HFFc6 (cell line): ENCODE measurements around the gene HECTD4. TPM values are rescaled to one million over a fixed set of nuclear protein-coding genes. Genes with fewer than 3 reads are reported as not detected.

ENCODE experiments used
- DNase-seq: peaks from one replicate; pipeline ENCODE4 v3.0.0-alpha.2; 2018
- H3K27ac Mint-ChIP-seq: 2 replicates; pipeline ENCODE4 v1.8.0; 2020; ENCODE audit warnings: mild to moderate bottlenecking, mixed read lengths
- H3K27me3 Mint-ChIP-seq: 2 replicates; pipeline ENCODE4 v1.8.0; 2021; ENCODE audit warnings: mild to moderate bottlenecking, moderate library complexity, mixed read lengths; ENCODE audit not compliant: insufficient read depth
- H3K36me3 Mint-ChIP-seq: 2 replicates; pipeline ENCODE4 v1.8.0; 2021; ENCODE audit warnings: low read depth, mixed read lengths
- H3K4me1 Mint-ChIP-seq: 2 replicates; pipeline ENCODE4 v1.8.0; 2020; ENCODE audit warnings: low read depth, mixed read lengths
- H3K4me3 Mint-ChIP-seq: 2 replicates; pipeline ENCODE4 v1.8.0; 2020; ENCODE audit warnings: mild to moderate bottlenecking, moderate library complexity, mixed read lengths
- H3K9me3 Mint-ChIP-seq: 2 replicates; pipeline ENCODE4 v1.8.0; 2020; ENCODE audit warnings: mild to moderate bottlenecking, mixed read lengths
- long read RNA-seq: library from polyadenylated mRNA; unstranded; transcript quantifications from one replicate; pipeline ENCODE4 v2.0.0, GENCODE V29; 2019
- total RNA-seq, 6 experiments: library from RNA; stranded (reverse); fragmentation: NEBNext Ultra II Directional; extraction: Animal tissue kit (Norgen Biotek cat#: 25700); gene quantifications; 2 replicates in 1 of 6; 3 replicates in 5 of 6; pipeline ENCODE4 v1.2.3, GENCODE V29; 2021
- TF ChIP-seq, protein P1 (sequence below): fragments of 200-600 bp; sonication (generic); IDR thresholded peaks from 2 replicates; pipeline ENCODE4 v1.5.0; 2021; ENCODE audit warnings: antibody characterized with exemption, mild to moderate bottlenecking

Gene HECTD4, protein sequence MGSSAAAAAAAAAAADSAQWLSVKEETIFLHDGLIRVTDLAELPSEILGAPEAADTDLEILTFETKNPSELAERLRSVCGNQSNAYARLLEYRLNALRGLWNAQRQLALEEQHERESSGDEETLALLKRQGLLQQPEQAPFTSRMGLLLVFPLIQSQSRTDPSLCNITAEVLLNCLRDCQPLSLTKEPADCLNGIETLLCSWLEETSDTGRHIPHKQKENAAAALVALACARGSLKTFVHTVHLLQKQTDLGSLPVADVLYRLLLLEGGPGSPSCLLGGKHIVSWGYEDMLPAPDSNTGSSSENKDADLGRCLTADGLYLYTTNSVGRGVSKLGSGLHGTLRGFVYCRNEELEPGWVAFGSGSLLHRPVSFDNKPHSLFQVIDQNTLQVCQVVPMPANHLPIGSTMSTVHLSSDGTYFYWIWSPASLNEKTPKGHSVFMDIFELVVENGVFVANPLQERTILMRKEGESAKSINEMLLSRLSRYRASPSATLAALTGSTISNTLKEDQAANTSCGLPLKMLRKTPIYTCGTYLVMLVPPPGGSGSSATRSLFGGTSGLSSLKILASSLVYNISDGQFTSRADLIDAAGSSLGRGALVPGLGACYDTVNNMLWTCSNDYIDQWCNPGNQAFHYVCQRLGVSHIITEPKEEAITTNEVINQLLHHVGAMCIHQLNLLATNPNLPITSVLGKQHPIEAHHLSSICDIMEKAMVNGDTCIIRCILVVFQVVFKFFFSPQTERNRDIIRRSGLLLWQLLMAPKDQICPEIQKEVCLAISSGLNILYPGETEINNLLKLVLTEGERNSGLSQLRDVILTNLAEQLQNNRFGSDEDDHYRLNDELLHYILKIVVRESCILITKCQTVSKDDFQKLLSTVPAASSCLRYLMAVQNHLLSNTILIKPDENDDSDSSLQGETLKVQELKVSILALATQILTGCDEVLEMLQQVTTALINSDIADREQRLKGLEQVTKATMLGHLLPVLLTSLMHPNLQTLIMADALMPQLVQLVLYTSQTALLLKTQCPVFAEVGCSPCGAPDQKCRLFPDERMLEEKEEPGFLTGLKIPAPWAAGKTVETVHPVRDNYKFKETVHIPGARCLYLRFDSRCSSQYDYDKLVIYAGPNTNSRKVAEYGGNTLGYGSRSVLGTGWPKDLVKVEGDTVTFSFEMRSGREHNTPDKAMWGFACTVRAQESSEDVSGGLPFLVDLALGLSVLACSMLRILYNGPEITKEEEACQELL (N-terminal part only)
- 10 to 100 TPM; 15.7 to 22.5 (median 18.5) TPM for total RNA-seq
- long read RNA-seq, partial matches to known transcripts, result 4 of 7 reads
- long read RNA-seq, other reads (novel, unspliced or antisense), result 3 of 7 reads

DNA sequence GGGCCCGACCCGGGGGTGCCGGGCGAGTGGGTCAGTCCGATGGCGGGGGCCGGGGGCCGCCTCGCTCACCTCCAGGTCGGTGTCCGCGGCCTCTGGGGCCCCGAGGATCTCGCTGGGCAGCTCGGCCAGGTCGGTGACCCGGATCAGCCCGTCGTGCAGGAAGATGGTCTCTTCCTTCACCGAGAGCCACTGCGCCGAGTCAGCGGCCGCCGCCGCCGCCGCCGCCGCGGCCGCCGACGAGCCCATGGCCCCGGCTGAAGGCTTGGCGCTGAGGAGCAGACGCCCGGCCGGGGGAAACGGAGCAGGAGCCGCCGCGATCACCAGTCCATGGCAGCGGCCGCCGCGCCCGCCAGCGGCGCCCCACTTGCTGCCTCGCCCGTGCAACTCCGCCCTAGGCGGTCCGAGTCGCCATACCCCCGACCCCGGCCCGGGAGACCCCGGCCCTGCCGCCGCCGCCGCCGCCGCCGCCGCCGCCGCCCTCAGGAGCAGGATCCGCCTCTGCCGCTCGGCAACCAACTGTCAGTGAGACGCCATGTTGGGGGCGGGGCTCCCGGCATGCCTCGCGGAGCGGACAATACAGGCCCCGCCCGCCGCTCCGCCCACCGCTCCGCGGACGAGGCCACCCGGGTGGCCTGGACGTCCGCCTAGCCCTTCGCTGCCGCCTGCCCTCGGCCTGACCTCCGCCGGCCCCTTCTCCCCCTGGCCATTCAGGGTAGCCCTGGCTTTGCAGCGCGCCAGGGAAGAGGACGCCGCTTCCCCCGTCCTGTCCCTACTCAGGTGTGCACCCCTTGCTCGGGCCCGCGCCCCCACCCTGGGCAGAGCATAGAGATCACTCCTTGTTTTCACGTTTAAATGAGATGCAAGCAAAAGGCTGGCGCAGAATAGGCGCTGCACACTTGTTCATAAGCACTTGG is at the start of gene HECTD4:
TSS of gene HECTD4 (minus strand) at position 549 of the 914 bp plus-strand sequence. CDS start at position 246, 303 bp downstream.
- H3K27ac Mint-ChIP-seq, result peak within 1 kb of the TSS; percentile 90
- H3K27me3 Mint-ChIP-seq, result peaks cover 2% of the 10 kb centered on the region
- TF ChIP-seq, protein P1, sequence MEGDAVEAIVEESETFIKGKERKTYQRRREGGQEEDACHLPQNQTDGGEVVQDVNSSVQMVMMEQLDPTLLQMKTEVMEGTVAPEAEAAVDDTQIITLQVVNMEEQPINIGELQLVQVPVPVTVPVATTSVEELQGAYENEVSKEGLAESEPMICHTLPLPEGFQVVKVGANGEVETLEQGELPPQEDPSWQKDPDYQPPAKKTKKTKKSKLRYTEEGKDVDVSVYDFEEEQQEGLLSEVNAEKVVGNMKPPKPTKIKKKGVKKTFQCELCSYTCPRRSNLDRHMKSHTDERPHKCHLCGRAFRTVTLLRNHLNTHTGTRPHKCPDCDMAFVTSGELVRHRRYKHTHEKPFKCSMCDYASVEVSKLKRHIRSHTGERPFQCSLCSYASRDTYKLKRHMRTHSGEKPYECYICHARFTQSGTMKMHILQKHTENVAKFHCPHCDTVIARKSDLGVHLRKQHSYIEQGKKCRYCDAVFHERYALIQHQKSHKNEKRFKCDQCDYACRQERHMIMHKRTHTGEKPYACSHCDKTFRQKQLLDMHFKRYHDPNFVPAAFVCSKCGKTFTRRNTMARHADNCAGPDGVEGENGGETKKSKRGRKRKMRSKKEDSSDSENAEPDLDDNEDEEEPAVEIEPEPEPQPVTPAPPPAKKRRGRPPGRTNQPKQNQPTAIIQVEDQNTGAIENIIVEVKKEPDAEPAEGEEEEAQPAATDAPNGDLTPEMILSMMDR, result no peak
- H3K36me3 Mint-ChIP-seq, result peaks cover 14% of the 10 kb centered on the region
- peak; percentile 83 for DNase-seq
- no peaks in the 10 kb centered on the region for H3K9me3 Mint-ChIP-seq
- peaks cover 35% of the 10 kb centered on the region for H3K4me1 Mint-ChIP-seq
- peak within 1 kb of the TSS; percentile 96 for H3K4me3 Mint-ChIP-seq

DNA sequence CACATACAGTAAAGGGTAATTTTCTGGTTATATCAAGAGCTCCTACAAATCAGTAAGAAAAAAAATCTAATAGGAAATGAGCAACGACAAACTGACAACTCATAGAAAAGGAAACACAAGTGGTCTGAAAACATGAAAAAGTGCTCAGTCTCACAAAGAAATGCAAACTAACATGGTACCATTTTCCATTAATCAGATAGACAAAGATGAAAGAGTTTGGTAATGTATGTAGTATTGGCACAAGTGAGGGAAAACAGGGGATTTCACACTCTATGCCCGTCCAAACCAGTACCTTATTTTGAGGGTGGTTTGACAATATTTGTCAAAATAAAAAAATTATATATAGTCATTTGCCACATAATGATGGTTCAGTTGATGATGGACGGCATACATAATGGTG is 49.7 kb upstream of the HECTD4 start:
- DNase-seq, result no peak
- Mint-ChIP-seq H3K9me3 (no peaks in the 10 kb centered on the region), H3K27me3 (no peaks in the 10 kb centered on the region), H3K4me3 (no peak overlapping the region), H3K27ac (no peak overlapping the region), H3K36me3 (peaks cover 9% of the 10 kb centered on the region; the same call in 1 of the 2 replicates), H3K4me1 (no peaks in the 10 kb centered on the region)
- TF ChIP-seq, protein P1, result no peak

DNA sequence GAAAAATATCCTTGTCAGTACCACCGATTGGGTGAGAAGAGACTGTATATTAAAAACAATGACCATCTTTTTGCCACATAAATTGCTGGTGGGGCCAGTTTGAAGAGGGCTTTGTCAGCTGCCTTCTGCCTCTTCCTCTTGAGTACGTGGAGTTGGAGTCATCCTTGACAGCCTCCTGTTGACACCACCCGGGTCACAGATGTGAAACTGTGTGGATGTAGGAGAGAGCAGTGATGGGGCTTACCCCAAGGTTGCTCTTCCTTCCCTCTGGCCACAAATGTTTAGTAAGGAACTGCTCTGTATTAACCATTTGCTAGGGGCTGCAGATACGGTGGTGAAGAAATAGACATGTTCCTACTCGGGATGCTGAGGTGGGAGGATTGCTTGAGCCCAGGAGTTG is 48.7 kb upstream of the HECTD4 start:
- Mint-ChIP-seq H3K27ac (no peak overlapping the region; the same call in 1 of the 2 replicates), H3K27me3 (no peaks in the 10 kb centered on the region), H3K36me3 (peaks cover 9% of the 10 kb centered on the region; the same call in 1 of the 2 replicates), H3K4me3 (no peak overlapping the region), H3K4me1 (no peaks in the 10 kb centered on the region), H3K9me3 (no peaks in the 10 kb centered on the region)
- TF ChIP-seq, protein P1, result no peak
- DNase-seq, result no peak

DNA sequence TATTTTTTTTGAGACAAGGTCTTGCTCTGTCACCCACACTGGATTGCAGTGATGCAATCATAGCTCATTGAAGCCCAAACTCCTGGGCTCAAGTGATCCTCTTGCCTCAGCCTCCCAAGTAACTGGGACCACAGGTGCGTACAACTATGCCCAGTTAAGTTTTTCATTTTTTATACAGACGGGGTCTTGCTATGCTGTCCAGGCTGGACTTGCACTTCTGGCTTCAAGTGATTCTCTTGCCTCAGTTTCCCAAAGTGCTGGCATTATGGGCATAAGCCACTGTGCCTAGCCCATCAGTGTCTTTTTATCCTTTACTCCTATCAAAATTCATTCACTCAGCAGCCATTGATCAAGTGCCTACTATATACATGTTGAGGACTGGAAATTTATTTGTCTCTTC is 45.5 kb upstream of the HECTD4 start:
- DNase-seq, result no peak
- no peak overlapping the region for H3K27ac Mint-ChIP-seq
- H3K36me3 Mint-ChIP-seq, result peaks cover 9% of the 10 kb centered on the region; the same call in 1 of the 2 replicates
- no peak overlapping the region for H3K4me3 Mint-ChIP-seq
- no peaks in the 10 kb centered on the region for H3K9me3 Mint-ChIP-seq
- H3K4me1 Mint-ChIP-seq, result peaks cover 12% of the 10 kb centered on the region
- peaks cover 2% of the 10 kb centered on the region; the same call in 1 of the 2 replicates for H3K27me3 Mint-ChIP-seq
- TF ChIP-seq, protein P1, result no peak
